BJ (cell line): ENCODE data around the gene RBFOX1. TPM values are rescaled to one million over a fixed set of nuclear protein-coding genes. Genes with fewer than 3 reads are reported as not detected.

ENCODE experiments used
- CTCF ChIA-PET: fragments of 350-600 bp; formaldehyde crosslinking; extraction: SDS; loops from one replicate; lab custom pipeline; 2021; ENCODE audit warnings: antibody characterized with exemption, inconsistent platforms; lab: Yijun Ruan, JAX
- POLR2A ChIA-PET: fragments of 300-600 bp; sonication (Branson Sonifier 250); formaldehyde crosslinking; extraction: SDS; loops from one replicate; lab custom pipeline; 2021; ENCODE audit warnings: antibody characterized with exemption; lab: Charles Lee
- DNase-seq: peaks from one replicate; pipeline ENCODE4 v3.0.0-alpha.2; 2011; ENCODE audit warnings: low read depth
- H3K27me3 ChIP-seq: 2 replicates; pipeline ENCODE4 v1.6.0; 2011; ENCODE audit warnings: low read length; ENCODE audit not compliant: control insufficient read depth, insufficient read depth
- H3K36me3 ChIP-seq: 2 replicates; pipeline ENCODE4 v1.5.1; 2011; ENCODE audit warnings: low read length; ENCODE audit not compliant: control insufficient read depth, insufficient read depth
- H3K4me3 ChIP-seq: 2 replicates; pipeline ENCODE4 v1.5.1; 2011; ENCODE audit warnings: low read depth, mild to moderate bottlenecking, control low read depth, low read length
- polyA plus RNA-seq: library from polyadenylated mRNA; depleted of rRNA; stranded (reverse); fragments of >200 nt; gene quantifications from 2 replicates; pipeline ENCODE4 v1.2.3, GENCODE V29; 2011
- small RNA-seq: library from RNA; depleted of rRNA; stranded (forward); fragments of <200 nt; gene quantifications from one replicate; pipeline ENCODE3, GENCODE V24; 2012; ENCODE audit warnings: low replicate concordance, low read depth; ENCODE audit not compliant: insufficient read length
- TF ChIP-seq, protein P1 (sequence below): IDR thresholded peaks from 2 replicates; pipeline ENCODE4 v1.5.1; 2011; ENCODE audit warnings: low read depth, mild to moderate bottlenecking, control low read depth, inconsistent platforms, low read length, moderate library complexity; ENCODE audit not compliant: insufficient read depth

RBFOX1 gene
- polyA plus RNA-seq, 1 experiment: not detected

GRCh38 chr16:7748522-7748921 is 415.9 kb downstream of the RBFOX1 start:
- Histone ChIP-seq H3K36me3 (no peaks in the 10 kb centered on the region), H3K4me3 (no peak overlapping the region), H3K27me3 (no peaks in the 10 kb centered on the region)
- ChIA-PET POLR2A (no interaction called here), CTCF (no interaction called here)
- TF ChIP-seq, protein P1, sequence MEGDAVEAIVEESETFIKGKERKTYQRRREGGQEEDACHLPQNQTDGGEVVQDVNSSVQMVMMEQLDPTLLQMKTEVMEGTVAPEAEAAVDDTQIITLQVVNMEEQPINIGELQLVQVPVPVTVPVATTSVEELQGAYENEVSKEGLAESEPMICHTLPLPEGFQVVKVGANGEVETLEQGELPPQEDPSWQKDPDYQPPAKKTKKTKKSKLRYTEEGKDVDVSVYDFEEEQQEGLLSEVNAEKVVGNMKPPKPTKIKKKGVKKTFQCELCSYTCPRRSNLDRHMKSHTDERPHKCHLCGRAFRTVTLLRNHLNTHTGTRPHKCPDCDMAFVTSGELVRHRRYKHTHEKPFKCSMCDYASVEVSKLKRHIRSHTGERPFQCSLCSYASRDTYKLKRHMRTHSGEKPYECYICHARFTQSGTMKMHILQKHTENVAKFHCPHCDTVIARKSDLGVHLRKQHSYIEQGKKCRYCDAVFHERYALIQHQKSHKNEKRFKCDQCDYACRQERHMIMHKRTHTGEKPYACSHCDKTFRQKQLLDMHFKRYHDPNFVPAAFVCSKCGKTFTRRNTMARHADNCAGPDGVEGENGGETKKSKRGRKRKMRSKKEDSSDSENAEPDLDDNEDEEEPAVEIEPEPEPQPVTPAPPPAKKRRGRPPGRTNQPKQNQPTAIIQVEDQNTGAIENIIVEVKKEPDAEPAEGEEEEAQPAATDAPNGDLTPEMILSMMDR: no peak
- DNase-seq: no peak

- ChIA-PET CTCF (no interaction called here), POLR2A (no interaction called here)
- Histone ChIP-seq H3K27me3 (no peaks in the 10 kb centered on the region), H3K36me3 (no peaks in the 10 kb centered on the region), H3K4me3 (no peak overlapping the region)
- TF ChIP-seq, protein P1: no peak
- no peak for DNase-seq
Observed at GRCh38 chr16:7755347-7755882, 422.8 kb downstream of the RBFOX1 start.

Small RNAs within 50 kb of the gene (small RNA-seq; reads per million reads assigned to genes)
- gene RF00537 (not detected), gene RF00561 (not detected)
